ENCODE measurements around the gene METTL25B. TPM values are rescaled to one million over a fixed set of nuclear protein-coding genes. Genes with fewer than 3 reads are reported as not detected.
A peak's percentile ranks its signal among the peaks of the same experiment; 100 is the strongest.

METTL25B gene
- total RNA-seq, 3 donors from 2014 or later, result 15.5 to 41.3 (median 30.2) TPM

DNA sequence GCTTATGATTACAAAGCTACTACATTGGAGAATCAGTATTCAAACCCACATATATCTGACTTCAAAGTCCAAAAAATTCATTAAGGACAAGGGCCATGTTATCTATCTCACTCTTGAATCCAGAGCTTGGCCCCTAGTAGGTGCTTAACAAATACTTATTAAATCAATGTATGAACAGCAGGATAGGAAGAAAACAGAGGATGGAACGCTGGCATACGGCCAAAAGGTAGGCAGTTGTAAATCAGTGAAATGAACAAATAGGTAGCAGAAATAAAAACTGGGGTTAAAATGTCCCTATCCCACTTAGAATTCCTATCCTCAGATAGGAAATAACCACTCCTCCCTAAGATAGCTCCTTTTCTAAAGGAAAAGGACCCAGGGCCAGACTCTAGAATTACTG lies 10.6 kb downstream of the METTL25B start:
- no peak for DNase-seq (ENCODE audit: low spot score in 2 of 2)
- intact Hi-C loops (cut with DNase I; ENCODE audit: low total_unique reads), result no loop called here
- H3K27ac ChIP-seq, result no peak overlapping the region
- H3K36me3 ChIP-seq, result peaks cover 6% of the 10 kb centered on the region
- no peak for TF ChIP-seq POLR2A (IDR thresholded peaks at IDR 0.05)
- TF ChIP-seq, protein P1, sequence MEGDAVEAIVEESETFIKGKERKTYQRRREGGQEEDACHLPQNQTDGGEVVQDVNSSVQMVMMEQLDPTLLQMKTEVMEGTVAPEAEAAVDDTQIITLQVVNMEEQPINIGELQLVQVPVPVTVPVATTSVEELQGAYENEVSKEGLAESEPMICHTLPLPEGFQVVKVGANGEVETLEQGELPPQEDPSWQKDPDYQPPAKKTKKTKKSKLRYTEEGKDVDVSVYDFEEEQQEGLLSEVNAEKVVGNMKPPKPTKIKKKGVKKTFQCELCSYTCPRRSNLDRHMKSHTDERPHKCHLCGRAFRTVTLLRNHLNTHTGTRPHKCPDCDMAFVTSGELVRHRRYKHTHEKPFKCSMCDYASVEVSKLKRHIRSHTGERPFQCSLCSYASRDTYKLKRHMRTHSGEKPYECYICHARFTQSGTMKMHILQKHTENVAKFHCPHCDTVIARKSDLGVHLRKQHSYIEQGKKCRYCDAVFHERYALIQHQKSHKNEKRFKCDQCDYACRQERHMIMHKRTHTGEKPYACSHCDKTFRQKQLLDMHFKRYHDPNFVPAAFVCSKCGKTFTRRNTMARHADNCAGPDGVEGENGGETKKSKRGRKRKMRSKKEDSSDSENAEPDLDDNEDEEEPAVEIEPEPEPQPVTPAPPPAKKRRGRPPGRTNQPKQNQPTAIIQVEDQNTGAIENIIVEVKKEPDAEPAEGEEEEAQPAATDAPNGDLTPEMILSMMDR (IDR thresholded peaks at IDR 0.05), result no peak
- no peak for TF ChIP-seq POLR2AphosphoS5 (IDR thresholded peaks at IDR 0.05)
- no peak overlapping the region for H3K4me3 ChIP-seq
- H3K4me1 ChIP-seq, result peaks cover 0 to 5% of the 10 kb centered on the region in 2 donors
- H3K9me3 ChIP-seq, result no peaks in the 10 kb centered on the region
- no peaks in the 10 kb centered on the region for H3K27me3 ChIP-seq

DNA sequence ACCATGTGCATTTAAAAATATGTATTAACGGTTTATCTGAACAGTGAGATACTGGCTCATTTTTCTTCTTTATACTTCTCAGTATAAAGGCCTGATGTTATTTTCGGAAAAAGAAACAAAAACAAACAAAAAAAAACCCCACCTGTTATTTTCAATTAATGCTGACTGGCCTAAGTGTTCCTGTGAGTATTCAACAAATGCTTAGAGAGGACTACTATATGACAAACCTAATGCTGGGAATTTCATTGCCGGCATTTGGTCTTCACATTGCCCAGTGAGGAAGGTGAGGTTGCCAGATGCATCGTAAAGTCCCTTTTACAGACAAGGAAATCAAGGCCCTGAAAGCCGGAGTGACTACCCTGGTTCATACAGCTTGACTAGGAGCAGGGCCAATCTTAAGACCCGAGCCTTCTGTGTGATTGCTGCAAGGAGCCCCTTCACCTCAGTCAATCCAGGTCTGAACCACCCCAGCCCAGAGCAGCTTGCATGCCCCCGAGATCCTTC lies 12.0 kb downstream of the METTL25B start:
- H3K27ac ChIP-seq, result peak overlapping the region; percentile 79 to 91
- H3K9me3 ChIP-seq, result no peaks in the 10 kb centered on the region
- H3K4me3 ChIP-seq, result peak overlapping the region; percentile 70 to 78 (median 75)
- H3K4me1 ChIP-seq, result peaks cover 0 to 5% of the 10 kb centered on the region in 2 donors
- no peaks in the 10 kb centered on the region for H3K27me3 ChIP-seq
- DNase-seq (ENCODE audit: low spot score in 2 of 2), result no peak
- TF ChIP-seq POLR2AphosphoS5 (IDR thresholded peaks at IDR 0.05), result no peak
- TF ChIP-seq, protein P1 (IDR thresholded peaks at IDR 0.05), result no peak
- TF ChIP-seq POLR2A (IDR thresholded peaks at IDR 0.05), result no peak
- H3K36me3 ChIP-seq, result peaks cover 6% of the 10 kb centered on the region
- intact Hi-C loops (cut with DNase I; ENCODE audit: low total_unique reads), result no loop called here

DNA sequence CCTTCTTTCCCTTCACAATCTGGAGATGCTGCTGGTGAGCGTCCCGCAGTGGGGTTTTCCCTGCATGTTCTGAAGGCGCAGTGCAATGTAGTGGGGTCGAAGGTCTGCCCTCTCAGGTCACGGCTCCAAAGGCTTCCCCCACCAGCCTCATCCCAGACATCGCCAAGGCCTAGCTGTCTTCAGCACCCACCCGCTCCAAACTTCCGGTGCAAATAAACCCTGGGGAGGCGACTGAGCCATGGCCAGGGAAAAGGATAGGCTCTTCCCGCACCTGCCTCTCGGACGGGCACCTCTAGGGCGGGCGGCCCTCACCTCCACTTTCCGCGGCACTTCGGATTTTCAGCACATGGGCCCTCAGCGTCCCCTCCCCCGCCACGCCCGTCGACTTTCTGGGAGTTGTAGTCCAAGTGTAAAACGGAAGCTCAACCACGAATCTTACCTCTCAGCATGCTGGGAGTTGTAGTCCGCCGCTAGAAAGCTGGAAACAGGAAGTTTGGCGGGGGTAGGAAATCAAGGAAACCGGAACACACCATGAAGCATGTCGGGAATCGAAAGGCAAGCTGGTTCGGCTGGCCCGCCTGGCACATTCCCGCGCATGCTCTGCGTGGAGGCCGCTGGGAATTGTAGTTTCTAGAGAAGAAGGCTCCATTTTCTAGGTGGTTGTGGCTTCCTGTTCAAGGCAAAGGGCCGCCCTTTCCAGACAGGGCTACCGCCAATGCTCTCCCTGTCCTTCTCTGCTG lies 12.6 kb downstream of the METTL25B start, which contains the start of gene MRPL24:
MRPL24 (minus strand) TSS at position 348 of the 740 bp plus-strand sequence. CDS start 2,384 bp downstream, outside the sequence.
- TF ChIP-seq POLR2AphosphoS5 (IDR thresholded peaks at IDR 0.05), result peak; percentile 90 to 91 (median 91)
- TF ChIP-seq, protein P1 (IDR thresholded peaks at IDR 0.05), result no peak
- Histone ChIP-seq H3K27ac (peak within 1 kb of the TSS; percentile 91 to 97), H3K9me3 (no peaks in the 10 kb centered on the region), H3K4me1 (peaks cover 0 to 9% of the 10 kb centered on the region in 2 donors), H3K4me3 (peak within 1 kb of the TSS; percentile 70 to 78 (median 75)), H3K27me3 (no peaks in the 10 kb centered on the region), H3K36me3 (peaks cover 6% of the 10 kb centered on the region)
- intact Hi-C loops (cut with DNase I; ENCODE audit: low total_unique reads), result no loop called here
- peak; percentile 97 to 99 for DNase-seq (ENCODE audit: low spot score in 2 of 2)

DNA sequence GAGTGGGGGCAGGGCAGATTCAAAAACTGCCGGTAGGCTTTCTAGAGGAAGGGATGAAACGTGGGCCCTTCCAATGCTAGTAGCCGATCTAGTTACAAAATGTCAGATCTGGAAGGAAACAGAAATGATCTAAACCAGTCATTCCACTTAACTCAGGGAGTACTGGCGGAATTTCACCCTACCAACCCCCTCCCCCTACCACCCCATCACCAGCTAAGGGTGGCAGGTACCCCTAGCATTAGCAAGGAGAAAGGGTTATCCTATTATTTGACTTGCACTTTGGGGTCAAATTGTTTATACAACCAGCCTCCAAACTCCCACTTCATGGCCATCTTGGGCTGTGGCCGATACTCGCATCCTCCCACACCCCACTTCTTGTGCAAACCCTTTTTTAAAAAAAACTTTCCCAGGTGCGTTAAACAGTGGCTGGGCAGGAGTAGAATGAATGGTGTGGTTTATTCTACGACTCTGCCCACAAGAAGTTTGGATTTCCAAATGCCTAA lies 13.3 kb downstream of the METTL25B start:
- no peak for DNase-seq (ENCODE audit: low spot score in 2 of 2)
- TF ChIP-seq POLR2AphosphoS5 (IDR thresholded peaks at IDR 0.05), result no peak
- TF ChIP-seq, protein P1 (IDR thresholded peaks at IDR 0.05), result no peak
- no peak for TF ChIP-seq POLR2A (IDR thresholded peaks at IDR 0.05)
- Histone ChIP-seq H3K27ac (peak overlapping the region; percentile 91 to 97), H3K36me3 (peaks cover 2% of the 10 kb centered on the region), H3K9me3 (no peaks in the 10 kb centered on the region), H3K27me3 (no peaks in the 10 kb centered on the region), H3K4me3 (peak overlapping the region; percentile 15 to 78 (median 75)), H3K4me1 (peaks cover 0 to 14% of the 10 kb centered on the region in 2 donors)
- intact Hi-C loops (cut with DNase I; ENCODE audit: low total_unique reads), result no loop called here

DNA sequence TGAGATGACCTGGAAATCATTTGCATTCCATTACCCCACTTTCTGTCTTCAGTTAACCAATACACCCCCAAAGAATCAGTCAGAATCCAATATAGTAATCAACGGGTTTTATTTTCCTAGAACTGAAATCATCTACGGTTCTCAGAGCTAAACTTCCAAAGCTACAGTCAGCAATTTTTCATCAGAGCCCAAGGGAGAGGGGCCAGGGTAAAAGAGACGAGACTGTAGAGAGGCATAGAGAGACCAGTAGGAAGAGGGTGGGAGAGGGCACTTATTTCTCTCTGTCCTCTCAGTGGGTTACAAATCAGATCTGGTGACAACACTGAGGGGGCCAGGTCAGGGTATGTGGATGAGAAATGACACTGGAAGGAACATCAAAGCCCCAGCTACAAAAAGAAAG lies 13.7 kb downstream of the METTL25B start:
- Histone ChIP-seq H3K4me3 (no peak overlapping the region), H3K9me3 (no peaks in the 10 kb centered on the region), H3K4me1 (peaks cover 0 to 14% of the 10 kb centered on the region in 2 donors), H3K36me3 (no peaks in the 10 kb centered on the region), H3K27ac (peak overlapping the region; percentile 91 to 97), H3K27me3 (no peaks in the 10 kb centered on the region)
- intact Hi-C loops (cut with DNase I; ENCODE audit: low total_unique reads), result no loop called here
- DNase-seq (ENCODE audit: low spot score in 2 of 2), result no peak
- TF ChIP-seq POLR2AphosphoS5 (IDR thresholded peaks at IDR 0.05), result no peak
- TF ChIP-seq, protein P1 (IDR thresholded peaks at IDR 0.05), result no peak
- TF ChIP-seq POLR2A (IDR thresholded peaks at IDR 0.05), result no peak
